Measurements from ENCODE around the gene CAMK2A. TPM values are rescaled to one million over a fixed set of nuclear protein-coding genes. Genes with fewer than 3 reads are reported as not detected.

CAMK2A gene
- polyA plus RNA-seq, 2 of the 4 experiments (the other 2 are of a cell fraction): 0.09 to 0.93 TPM

- no peak for FAIRE-seq
- TF ChIP-seq HES2 (IDR thresholded peaks at IDR 0.05) (no peak), EP300 (IDR thresholded peaks at IDR 0.05) (no peak), REST (IDR thresholded peaks at IDR 0.05) (no peak), MAFK (IDR thresholded peaks at IDR 0.05; ENCODE audit: partially characterized antibody) (no peak), SMC3 (IDR thresholded peaks at IDR 0.05) (no peak)
- no peaks in the 10 kb centered on the region for H3K9me3 ChIP-seq
- no peak overlapping the region for H3K27ac ChIP-seq
- WGBS (ENCODE audit: missing lambda C conversion rate): 53% methylated on average over 7 of the region's 7 CpGs
- DNase-seq (ENCODE audit: low read depth in 1 of 2, low spot score in 1 of 2): no peak
- CTCF ChIA-PET: interaction anchor here (1.1 to 2.3 kb wide), 3 partner anchors 22 to 111 kb away, joined by 3 to 8 read pairs (median 6); no protein-coding TSS in a partner anchor
- no peak overlapping the region for H3K4me3 ChIP-seq
- no peaks in the 10 kb centered on the region for H3K4me1 ChIP-seq
- POLR2A ChIA-PET: no interaction called here
- no peak for ATAC-seq
- no peak overlapping the region for H3K4me2 ChIP-seq
Measured at GRCh38 chr5:150239794-150240122, 49.8 kb downstream of the CAMK2A start.

GRCh38 chr5:150239099-150239793 is 50.3 kb downstream of the CAMK2A start:
- DNase-seq (ENCODE audit: low read depth in 1 of 2, low spot score in 1 of 2) (no peak), FAIRE-seq (no peak), ATAC-seq (no peak)
- TF ChIP-seq KDM5A (IDR thresholded peaks at IDR 0.05): no peak
- no peak for TF ChIP-seq ZNF302 (CRISPR knock-in tag; IDR thresholded peaks at IDR 0.05)
- TF ChIP-seq HMGXB4 (CRISPR knock-in tag; IDR thresholded peaks at IDR 0.05; ENCODE audit: borderline replicate concordance): no peak
- TF ChIP-seq CBX2 (IDR thresholded peaks at IDR 0.05; ENCODE audit: borderline replicate concordance, low read depth): no peak
- TF ChIP-seq JUNB (IDR thresholded peaks at IDR 0.05): no peak
- TF ChIP-seq ELK1 (IDR thresholded peaks at IDR 0.05; ENCODE audit: low read depth, low read length): no peak
- TF ChIP-seq MAFK (IDR thresholded peaks at IDR 0.05; ENCODE audit: partially characterized antibody): no peak
- TF ChIP-seq MYC (IDR thresholded peaks at IDR 0.05; ENCODE audit: borderline replicate concordance, low read length): no peak
- no peak for TF ChIP-seq RNF2 (IDR thresholded peaks at IDR 0.05; ENCODE audit: borderline replicate concordance, low read depth)
- no peak for TF ChIP-seq EHMT2 (IDR thresholded peaks at IDR 0.05; ENCODE audit: low read depth)
- no peak for TF ChIP-seq REST (IDR thresholded peaks at IDR 0.05)
- TF ChIP-seq SREBF2 (IDR thresholded peaks at IDR 0.05): no peak
- TF ChIP-seq HEYL (CRISPR knock-in tag; IDR thresholded peaks at IDR 0.05): no peak
- WGBS (ENCODE audit: missing lambda C conversion rate): 79% methylated on average over 21 of the region's 21 CpGs
- ChIA-PET CTCF (interaction anchor here (2.3 kb wide), 1 partner anchor 111 kb away, joined by 6 read pairs; no protein-coding TSS in a partner anchor), POLR2A (no interaction called here)
- Histone ChIP-seq H3K9me3 (no peaks in the 10 kb centered on the region), H3K4me1 (no peaks in the 10 kb centered on the region), H3K4me3 (no peak overlapping the region), H3K27ac (no peak overlapping the region), H3K4me2 (no peak overlapping the region)

All from A549 (cell line).